Osteoblast (primary cell): ENCODE measurements around the gene PARD3. TPM values are rescaled to one million over a fixed set of nuclear protein-coding genes. Genes with fewer than 3 reads are reported as not detected.

Experiments
- DNase-seq: peaks from one replicate; pipeline ENCODE4 v3.0.0; 2011; ENCODE audit warnings: low spot score, mixed read lengths; ENCODE audit not compliant: insufficient read length; ENCODE audit errors: missing footprints
- H2AFZ ChIP-seq: 2 replicates; pipeline ENCODE4 v1.6.0; 2011; ENCODE audit warnings: mild to moderate bottlenecking, low read length
- H3K27ac ChIP-seq: 2 replicates; pipeline ENCODE4 v1.5.1; 2011; ENCODE audit warnings: mild to moderate bottlenecking, low read depth, low read length, moderate library complexity
- H3K27me3 ChIP-seq: 2 replicates; pipeline ENCODE4 v1.6.0; 2012; ENCODE audit warnings: mild to moderate bottlenecking, control low read depth, inconsistent platforms, low read length, moderate library complexity; ENCODE audit not compliant: insufficient read depth
- H3K36me3 ChIP-seq: 2 replicates; pipeline ENCODE4 v1.5.1; 2011; ENCODE audit warnings: mild to moderate bottlenecking, low read length, control low read depth, moderate library complexity; ENCODE audit not compliant: insufficient read depth
- H3K4me1 ChIP-seq: 2 replicates; pipeline ENCODE4 v1.5.1; 2011; ENCODE audit warnings: mild to moderate bottlenecking, low read length, control low read depth, moderate library complexity; ENCODE audit not compliant: insufficient read depth
- H3K4me2 ChIP-seq: 2 replicates; pipeline ENCODE4 v1.6.0; 2011; ENCODE audit warnings: mild to moderate bottlenecking, low read length; ENCODE audit not compliant: insufficient read depth
- H3K4me3 ChIP-seq: fragments of 200-600 bp; sonication (generic); 3 replicates; pipeline ENCODE4 v1.5.1; 2012; ENCODE audit warnings: mild to moderate bottlenecking, low read length, inconsistent platforms; ENCODE audit not compliant: insufficient read depth
- H3K79me2 ChIP-seq: 2 replicates; pipeline ENCODE4 v1.6.0; 2012; ENCODE audit warnings: mild to moderate bottlenecking, low read length, control low read depth, inconsistent platforms; ENCODE audit not compliant: insufficient read depth
- H3K9me3 ChIP-seq: 2 replicates; pipeline ENCODE4 v1.5.1; 2011; ENCODE audit warnings: low read depth, low read length, control low read depth
- H4K20me1 ChIP-seq: 2 replicates; pipeline ENCODE4 v1.6.0; 2012; ENCODE audit warnings: mild to moderate bottlenecking, low read length, control low read depth; ENCODE audit not compliant: insufficient read depth
- CTCF ChIP-seq: IDR thresholded peaks from 2 replicates; pipeline ENCODE4 v1.5.1; 2011; ENCODE audit warnings: mild to moderate bottlenecking, low read depth, low read length, moderate library complexity; ENCODE audit errors: extremely low read depth
- total RNA-seq: library from RNA; depleted of rRNA; stranded (reverse); fragments of >200 nt; gene quantifications from 2 replicates; pipeline ENCODE4 v1.2.3, GENCODE V29; 2012

PARD3 gene
- total RNA-seq, 1 donor = 71.7 TPM

- H3K36me3 ChIP-seq = no peaks in the 10 kb centered on the region
- peaks cover 5% of the 10 kb centered on the region for H3K4me1 ChIP-seq
- no peaks in the 10 kb centered on the region for H3K79me2 ChIP-seq
- no peaks in the 10 kb centered on the region for H3K9me3 ChIP-seq
- no peak for TF ChIP-seq CTCF
- no peaks in the 10 kb centered on the region for H4K20me1 ChIP-seq
- no peak overlapping the region for H3K4me2 ChIP-seq
- H2AFZ ChIP-seq = no peak overlapping the region
- no peak overlapping the region for H3K27ac ChIP-seq
- no peak overlapping the region for H3K4me3 ChIP-seq
- peaks cover 3% of the 10 kb centered on the region for H3K27me3 ChIP-seq
- DNase-seq = peak; percentile 68
These were observed 46.4 kb upstream of the PARD3 start for GRCh38 chr10:34861293-34862021.

GRCh38 chr10:34859170-34859569 is 44.1 kb upstream of the PARD3 start:
- H3K27ac ChIP-seq = no peak overlapping the region
- no peak overlapping the region for H3K4me2 ChIP-seq
- TF ChIP-seq CTCF = no peak
- no peaks in the 10 kb centered on the region for H3K79me2 ChIP-seq
- peak; percentile 9 for DNase-seq
- H4K20me1 ChIP-seq = no peaks in the 10 kb centered on the region
- H3K27me3 ChIP-seq = peaks cover 8% of the 10 kb centered on the region
- H3K4me1 ChIP-seq = peaks cover 9% of the 10 kb centered on the region
- no peaks in the 10 kb centered on the region for H3K36me3 ChIP-seq
- no peak overlapping the region for H2AFZ ChIP-seq
- H3K4me3 ChIP-seq = no peak overlapping the region
- H3K9me3 ChIP-seq = no peaks in the 10 kb centered on the region

- no peak overlapping the region for H2AFZ ChIP-seq
- no peak overlapping the region for H3K27ac ChIP-seq
- no peaks in the 10 kb centered on the region for H4K20me1 ChIP-seq
- no peak overlapping the region for H3K4me3 ChIP-seq
- H3K4me1 ChIP-seq = peaks cover 11% of the 10 kb centered on the region
- no peak overlapping the region for H3K4me2 ChIP-seq
- H3K27me3 ChIP-seq = peaks cover 8% of the 10 kb centered on the region
- no peak for DNase-seq
- H3K36me3 ChIP-seq = no peaks in the 10 kb centered on the region
- H3K9me3 ChIP-seq = no peaks in the 10 kb centered on the region
- TF ChIP-seq CTCF = no peak
- H3K79me2 ChIP-seq = no peaks in the 10 kb centered on the region
These were observed 42.9 kb upstream of the PARD3 start for GRCh38 chr10:34858003-34858402.

GRCh38 chr10:34854147-34854601 is 39.1 kb upstream of the PARD3 start:
- Histone ChIP-seq H3K27ac (no peak overlapping the region), H3K27me3 (peaks cover 8% of the 10 kb centered on the region), H3K4me3 (peak overlapping the region; percentile 56), H3K4me1 (peaks cover 7% of the 10 kb centered on the region), H4K20me1 (no peaks in the 10 kb centered on the region), H3K4me2 (peak overlapping the region; percentile 75), H3K36me3 (no peaks in the 10 kb centered on the region), H2AFZ (peak overlapping the region; percentile 70), H3K9me3 (no peaks in the 10 kb centered on the region), H3K79me2 (no peaks in the 10 kb centered on the region)
- peak; percentile 89 for DNase-seq
- TF ChIP-seq CTCF = no peak
